HepG2 (cell line): ENCODE results near the gene FAM174C. TPM values are rescaled to one million over a fixed set of nuclear protein-coding genes. Genes with fewer than 3 reads are reported as not detected.

Experiments
- AGO2 ChIP-seq: fragments of 200-400 bp; formaldehyde crosslinking; optimal IDR thresholded peaks from 2 replicates; pipeline ENCODE3; 2017; ENCODE audit warnings: mild to moderate bottlenecking, low read depth, low read length, moderate library complexity
- ARID2 ChIP-seq: sonication (generic); formaldehyde crosslinking; IDR thresholded peaks from 2 replicates; pipeline ENCODE4 v1.8.1; 2022; ENCODE audit warnings: mild to moderate bottlenecking, missing genetic modification reagents, borderline replicate concordance
- BATF2 ChIP-seq: sonication (generic); formaldehyde crosslinking; IDR thresholded peaks from 2 replicates; pipeline ENCODE4 v1.8.0; 2022; ENCODE audit warnings: mild to moderate bottlenecking, missing genetic modification reagents, moderate library complexity
- CBX2 ChIP-seq, 2 experiments: fragments of 200-600 bp in 1 of 2; sonication (generic); formaldehyde crosslinking in 1 of 2; IDR thresholded peaks; 2 replicates each; pipeline versions ENCODE4 v1.7.0 to v1.8.1; 2018 to 2022; ENCODE audit warnings: low read depth in 2 of 2, low read length in 1 of 2, mild to moderate bottlenecking in 1 of 2, missing genetic modification reagents in 1 of 2
- FOXP4 ChIP-seq: sonication (generic); formaldehyde crosslinking; IDR thresholded peaks from 2 replicates; pipeline ENCODE4 v1.4.0; 2020; ENCODE audit warnings: missing genetic modification reagents
- HOXA3 ChIP-seq: sonication (generic); formaldehyde crosslinking; IDR thresholded peaks from 2 replicates; pipeline ENCODE4 v1.5.0; 2020; ENCODE audit warnings: missing genetic modification reagents
- HOXA9 ChIP-seq: sonication (generic); formaldehyde crosslinking; IDR thresholded peaks from 2 replicates; pipeline ENCODE4 v1.8.1; 2022; ENCODE audit warnings: missing genetic modification reagents, mild to moderate bottlenecking, moderate library complexity, borderline replicate concordance
- SPEN ChIP-seq: sonication (generic); formaldehyde crosslinking; IDR thresholded peaks from 2 replicates; pipeline ENCODE4 v1.5.1; 2020; ENCODE audit warnings: low read depth, mild to moderate bottlenecking, missing genetic modification reagents
- THRA ChIP-seq: sonication (generic); formaldehyde crosslinking; IDR thresholded peaks from 2 replicates; pipeline ENCODE4 v1.4.0; 2020; ENCODE audit warnings: missing genetic modification reagents, borderline replicate concordance
- YEATS2 ChIP-seq: sonication (generic); formaldehyde crosslinking; IDR thresholded peaks from 2 replicates; pipeline ENCODE4 v1.4.0; 2020; ENCODE audit warnings: missing genetic modification reagents, borderline replicate concordance
- ZNF639 ChIP-seq: conservative IDR thresholded peaks from 2 replicates; pipeline ENCODE4 v1.6.1; 2018; ENCODE audit warnings: missing genetic modification reagents
- ZNF687 ChIP-seq: sonication (generic); formaldehyde crosslinking; IDR thresholded peaks from 2 replicates; pipeline ENCODE4 v1.5.1; 2020; ENCODE audit warnings: mild to moderate bottlenecking, missing genetic modification reagents, moderate library complexity
- ZNF75D ChIP-seq: sonication (generic); formaldehyde crosslinking; IDR thresholded peaks from 2 replicates; pipeline ENCODE4 v1.8.1; 2023; ENCODE audit warnings: missing genetic modification reagents, mild to moderate bottlenecking, borderline replicate concordance
- ZNF841 ChIP-seq: sonication (generic); formaldehyde crosslinking; IDR thresholded peaks from 2 replicates; pipeline ENCODE4 v1.8.1; 2023; ENCODE audit warnings: missing genetic modification reagents, borderline replicate concordance
- ZSCAN21 ChIP-seq: sonication (generic); formaldehyde crosslinking; IDR thresholded peaks from 2 replicates; pipeline ENCODE4 v1.8.0; 2022; ENCODE audit warnings: mild to moderate bottlenecking, missing genetic modification reagents, moderate library complexity, borderline replicate concordance
- polyA plus RNA-seq, 8 experiments: library from polyadenylated mRNA; depleted of rRNA in 3 of 8; stranded (reverse) in 7 of 8; unstranded in 1 of 8; fragments of >200 nt; fragmentation: Illumina TruSeq in 4 of 8; extraction: Trizol in 4 of 8; gene quantifications; 2 replicates each; pipeline versions ENCODE4 v1.2.1 to v1.2.3, GENCODE V29; 2011 to 2016; ENCODE audit warnings: low read depth in 4 of 8, missing spikeins in 1 of 8, mixed read lengths in 1 of 8; ENCODE audit not compliant: insufficient read depth in 1 of 8
- total RNA-seq, 5 experiments: library from RNA; depleted of rRNA; stranded (reverse); fragments of >200 nt; fragmentation: Illumina TruSeq; extraction: Trizol; gene quantifications; 2 replicates each; pipeline ENCODE4 v1.2.3, GENCODE V29; 2016; ENCODE audit warnings: low read depth in 1 of 5

Gene FAM174C
- total and polyA plus RNA-seq, 2 of the 13 experiments (the other 11 are each of a cell fraction or from before 2014, with no cell fraction given), result 19.5 to 31.3 TPM

GRCh38 chr19:1245494-1246264, 29.7 kb upstream of the FAM174C start (continued):
- TF ChIP-seq ZNF687 (CRISPR knock-in tag) (peak; percentile 69), CBX2 (IDR thresholded peaks at IDR 0.05; ENCODE audit: low read depth, low read length) (no peak), CBX2 (CRISPR knock-in tag; IDR thresholded peaks at IDR 0.05; ENCODE audit: low read depth) (no peak), SPEN (CRISPR knock-in tag) (peak; percentile 28; the same call in 1 of the 2 replicates), ZNF639 (CRISPR knock-in tag) (0 out of 2 replicates have a peak, but pooled peaks have one; percentile 44), ZNF75D (CRISPR knock-in tag) (no peak), THRA (peak; percentile 75; the same call in 1 of the 2 replicates), AGO2 (peak; percentile 82), ARID2 (CRISPR knock-in tag) (0 out of 2 replicates have a peak, but pooled peaks have one; percentile 2), HOXA3 (CRISPR knock-in tag) (peak; percentile 28; the same call in 1 of the 2 replicates), ZSCAN21 (0 out of 2 replicates have a peak, but pooled peaks have one; percentile 19), BATF2 (no peak), FOXP4 (CRISPR knock-in tag) (0 out of 2 replicates have a peak, but pooled peaks have one; percentile 15), ZNF841 (CRISPR knock-in tag) (0 out of 2 replicates have a peak, but pooled peaks have one; percentile 60), YEATS2 (CRISPR knock-in tag) (no peak), HOXA9 (CRISPR knock-in tag) (0 out of 2 replicates have a peak, but pooled peaks have one; percentile 59)
